ENCODE results near the gene IL16.

GRCh38 chr15:81276967-81277366 lies 80.3 kb downstream of the IL16 start:
- TF ChIP-seq CTCF (IDR thresholded peaks at IDR 0.05; ENCODE audit: insufficient read depth, low read length, poor library complexity, severe bottlenecking) (no peak), EZH2phosphoT487 (conservative IDR thresholded peaks at IDR 0.05; ENCODE audit: low read length) (no peak)

Measured in SU-DHL-6 (cell line).